GM20000 (cell line): ENCODE measurements around the gene CDC5L.

ENCODE experiments used
- DNase-seq: peaks from one replicate; pipeline ENCODE4 v3.0.0; 2012; ENCODE audit warnings: low spot score
- CTCF ChIP-seq: IDR thresholded peaks from 2 replicates; pipeline ENCODE4 v1.5.1; 2012; ENCODE audit warnings: mild to moderate bottlenecking, control low read depth; ENCODE audit errors: extremely low read depth, missing control alignments

Gene CDC5L

GRCh38 chr6:44395501-44395900, 8.0 kb downstream of the CDC5L start:
- DNase-seq, result no peak
- TF ChIP-seq CTCF, result no peak

GRCh38 chr6:44396968-44397367, 9.5 kb downstream of the CDC5L start:
- no peak for TF ChIP-seq CTCF
- no peak for DNase-seq

- no peak for DNase-seq
- no peak for TF ChIP-seq CTCF
Observed at GRCh38 chr6:44397424-44398164, 10.1 kb downstream of the CDC5L start.

GRCh38 chr6:44399991-44400390, 12.5 kb downstream of the CDC5L start:
- no peak for TF ChIP-seq CTCF
- no peak for DNase-seq

- no peak for TF ChIP-seq CTCF
- DNase-seq, result no peak
Observed at GRCh38 chr6:44400572-44400971, 13.1 kb downstream of the CDC5L start.

GRCh38 chr6:44401138-44401537, 13.6 kb downstream of the CDC5L start:
- no peak for DNase-seq
- TF ChIP-seq CTCF, result no peak

GRCh38 chr6:44404022-44404714, 16.7 kb downstream of the CDC5L start:
- no peak for TF ChIP-seq CTCF
- no peak for DNase-seq
